ENCODE results near the gene SLC6A14.

SLC6A14 gene

DNA sequence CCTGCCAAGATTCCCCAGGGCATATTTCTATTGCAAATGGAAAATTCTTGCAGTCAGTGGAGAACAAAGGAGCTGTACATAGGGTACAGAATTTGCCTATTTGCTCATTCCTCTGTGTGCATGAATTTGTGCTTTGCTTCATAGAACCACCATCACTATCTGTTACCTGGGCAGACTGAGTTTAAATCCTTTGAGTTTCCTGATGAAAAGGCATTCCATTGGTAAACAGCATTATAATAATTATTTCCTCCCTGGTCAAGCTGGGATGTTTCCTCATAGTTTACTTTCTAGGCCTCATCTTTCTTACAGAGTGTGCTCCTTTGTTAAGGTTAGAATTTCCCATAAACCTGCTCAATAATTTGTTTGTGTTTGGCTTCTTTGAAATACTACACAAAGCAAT lies 809 bp upstream of the SLC6A14 start:
- Histone ChIP-seq H3K4ac (ENCODE audit: low read depth in 1 of 2, low read length in 2 of 2) (no peak overlapping the region), H3K23ac (ENCODE audit: low read length in 2 of 2) (no peak overlapping the region), H2AK5ac (ENCODE audit: low read length, severe bottlenecking) (no peak overlapping the region), H3K9me3 (ENCODE audit: control insufficient read depth, low read length) (no peaks in the 10 kb centered on the region), H4K91ac (ENCODE audit: low read length) (no peak overlapping the region), H2BK12ac (ENCODE audit: low read length in 2 of 2) (no peak overlapping the region), H3K36me3 (ENCODE audit: control insufficient read depth in 1 of 2, insufficient read depth in 2 of 2, low read depth in 1 of 2, low read length in 2 of 2) (no peaks in the 10 kb centered on the region), H3K18ac (ENCODE audit: low read depth in 1 of 2, low read length in 2 of 2) (no peak overlapping the region), H3K4me3 (ENCODE audit: insufficient read depth in 1 of 2, low read depth in 1 of 2, low read length in 2 of 2) (no peak overlapping the region), H3K27me3 (ENCODE audit: control insufficient read depth in 1 of 2, insufficient read depth in 1 of 2, low read length in 2 of 2) (peaks cover 0 to 3% of the 10 kb centered on the region in 2 experiments), H2AFZ (ENCODE audit: low read depth, low read length) (no peak overlapping the region), H3K4me2 (ENCODE audit: low read length, poor library complexity, severe bottlenecking) (no peak overlapping the region), H2BK15ac (ENCODE audit: low read depth, poor library complexity, severe bottlenecking) (no peak overlapping the region), H3K79me1 (replicated peaks; ENCODE audit: low read length, poor library complexity, severe bottlenecking) (no peaks in the 10 kb centered on the region), H3K4me1 (ENCODE audit: control insufficient read depth, insufficient read depth, low read depth, low read length) (no peaks in the 10 kb centered on the region), H3K27ac (ENCODE audit: low read length, poor library complexity, severe bottlenecking) (no peak overlapping the region), H2BK120ac (ENCODE audit: low read depth, low read length) (no peak overlapping the region), H2BK5ac (ENCODE audit: low read depth, low read length, poor library complexity, severe bottlenecking) (no peak overlapping the region), H3K14ac (ENCODE audit: low read length in 2 of 2) (no peak overlapping the region), H3K9ac (ENCODE audit: low read length) (no peak overlapping the region), H4K8ac (ENCODE audit: low read length) (no peak overlapping the region)
- no peak for DNase-seq

DNA sequence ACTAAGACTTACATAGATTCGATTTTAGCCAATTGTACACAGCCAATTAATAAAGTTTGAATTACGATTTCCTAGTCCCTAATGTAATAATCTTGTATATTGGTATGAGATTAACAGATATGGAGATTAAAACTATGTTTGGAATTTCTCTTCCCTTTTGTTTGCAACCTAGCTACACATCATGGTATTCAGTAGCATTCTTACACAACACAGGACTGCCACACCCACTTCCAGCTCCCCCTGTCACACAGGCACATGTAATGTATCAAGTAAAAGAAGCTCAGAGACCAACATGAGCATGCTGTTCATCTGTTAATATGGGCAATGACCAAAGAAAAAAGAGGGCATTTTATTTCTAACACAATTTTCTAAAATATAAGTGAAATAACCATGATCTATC lies 12.8 kb downstream of the SLC6A14 start:
- no peaks in the 10 kb centered on the region for H3K27me3 ChIP-seq (ENCODE audit: control insufficient read depth in 1 of 2, insufficient read depth in 1 of 2, low read length in 2 of 2)
- no peaks in the 10 kb centered on the region for H3K36me3 ChIP-seq (ENCODE audit: control insufficient read depth in 1 of 2, insufficient read depth in 2 of 2, low read depth in 1 of 2, low read length in 2 of 2)
- H2BK5ac ChIP-seq (ENCODE audit: low read depth, low read length, poor library complexity, severe bottlenecking), result no peak overlapping the region
- H2AFZ ChIP-seq (ENCODE audit: low read depth, low read length), result no peak overlapping the region
- H2AK5ac ChIP-seq (ENCODE audit: low read length, severe bottlenecking), result no peak overlapping the region
- H3K27ac ChIP-seq (ENCODE audit: low read length, poor library complexity, severe bottlenecking), result no peak overlapping the region
- no peak overlapping the region for H3K4me2 ChIP-seq (ENCODE audit: low read length, poor library complexity, severe bottlenecking)
- no peak overlapping the region for H4K8ac ChIP-seq (ENCODE audit: low read length)
- no peaks in the 10 kb centered on the region for H3K9me3 ChIP-seq (ENCODE audit: control insufficient read depth, low read length)
- no peak overlapping the region for H4K91ac ChIP-seq (ENCODE audit: low read length)
- H3K14ac ChIP-seq (ENCODE audit: low read length in 2 of 2), result no peak overlapping the region
- no peak overlapping the region for H2BK120ac ChIP-seq (ENCODE audit: low read depth, low read length)
- no peak overlapping the region for H3K4me3 ChIP-seq (ENCODE audit: insufficient read depth in 1 of 2, low read depth in 1 of 2, low read length in 2 of 2)
- H3K4me1 ChIP-seq (ENCODE audit: control insufficient read depth, insufficient read depth, low read depth, low read length), result no peaks in the 10 kb centered on the region
- H2BK15ac ChIP-seq (ENCODE audit: low read depth, poor library complexity, severe bottlenecking), result no peak overlapping the region
- no peak overlapping the region for H3K9ac ChIP-seq (ENCODE audit: low read length)
- H3K4ac ChIP-seq (ENCODE audit: low read depth in 1 of 2, low read length in 2 of 2), result no peak overlapping the region
- no CpG with 5 or more reads among the region's 2 CpGs for WGBS
- H2BK12ac ChIP-seq (ENCODE audit: low read length in 2 of 2), result no peak overlapping the region
- H3K23ac ChIP-seq (ENCODE audit: low read length in 2 of 2), result no peak overlapping the region
- no peak overlapping the region for H3K18ac ChIP-seq (ENCODE audit: low read depth in 1 of 2, low read length in 2 of 2)
- H3K79me1 ChIP-seq (replicated peaks; ENCODE audit: low read length, poor library complexity, severe bottlenecking), result no peaks in the 10 kb centered on the region
- DNase-seq, result no peak

DNA sequence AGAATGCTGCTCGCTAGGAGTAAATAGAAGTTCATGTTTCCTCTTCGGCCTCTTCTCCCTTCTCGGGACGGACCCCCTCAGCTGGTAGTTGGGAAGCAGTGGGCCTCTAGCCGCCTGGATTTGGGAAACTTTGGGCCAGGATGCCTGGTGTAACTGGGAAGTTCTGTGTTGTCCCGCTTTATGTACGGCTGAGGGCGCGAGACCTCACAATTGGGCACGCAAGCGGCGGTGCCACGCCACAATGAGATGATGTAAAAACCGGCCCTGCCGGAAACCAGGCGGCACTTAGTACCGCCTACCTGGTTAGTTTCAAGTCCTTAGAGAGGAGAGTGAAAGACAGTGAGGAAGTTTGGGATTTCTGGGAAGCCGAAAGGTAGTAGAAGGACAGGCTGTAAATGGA lies 26.4 kb downstream of the SLC6A14 start, which contains the start of gene CT83:
CT83 (minus strand) TSS at position 155 of the 400 bp plus-strand sequence; CDS start at position 35, 120 bp downstream.
- H3K9ac ChIP-seq (ENCODE audit: low read length), result no peak within 1 kb of the TSS
- no peaks in the 10 kb centered on the region for H3K79me1 ChIP-seq (replicated peaks; ENCODE audit: low read length, poor library complexity, severe bottlenecking)
- no peak within 1 kb of the TSS for H2BK12ac ChIP-seq (ENCODE audit: low read length in 2 of 2)
- no peaks in the 10 kb centered on the region for H3K9me3 ChIP-seq (ENCODE audit: control insufficient read depth, low read length)
- H3K23ac ChIP-seq (ENCODE audit: low read length in 2 of 2), result no peak within 1 kb of the TSS
- H3K36me3 ChIP-seq (ENCODE audit: control insufficient read depth in 1 of 2, insufficient read depth in 2 of 2, low read depth in 1 of 2, low read length in 2 of 2), result no peaks in the 10 kb centered on the region
- H3K27ac ChIP-seq (ENCODE audit: low read length, poor library complexity, severe bottlenecking), result no peak within 1 kb of the TSS
- H3K4me3 ChIP-seq (ENCODE audit: insufficient read depth in 1 of 2, low read depth in 1 of 2, low read length in 2 of 2), result no peak within 1 kb of the TSS
- WGBS, result 94% methylated on average over 17 of the region's 18 CpGs
- H2BK5ac ChIP-seq (ENCODE audit: low read depth, low read length, poor library complexity, severe bottlenecking), result no peak within 1 kb of the TSS
- H4K8ac ChIP-seq (ENCODE audit: low read length), result no peak within 1 kb of the TSS
- no peaks in the 10 kb centered on the region for H3K4me1 ChIP-seq (ENCODE audit: control insufficient read depth, insufficient read depth, low read depth, low read length)
- no peak within 1 kb of the TSS for H3K18ac ChIP-seq (ENCODE audit: low read depth in 1 of 2, low read length in 2 of 2)
- peaks cover 0 to 3% of the 10 kb centered on the region in 2 experiments for H3K27me3 ChIP-seq (ENCODE audit: control insufficient read depth in 1 of 2, insufficient read depth in 1 of 2, low read length in 2 of 2)
- H2AFZ ChIP-seq (ENCODE audit: low read depth, low read length), result no peak within 1 kb of the TSS
- no peak within 1 kb of the TSS for H4K91ac ChIP-seq (ENCODE audit: low read length)
- no peak within 1 kb of the TSS for H2BK120ac ChIP-seq (ENCODE audit: low read depth, low read length)
- H3K4ac ChIP-seq (ENCODE audit: low read depth in 1 of 2, low read length in 2 of 2), result no peak within 1 kb of the TSS
- DNase-seq, result no peak
- H3K14ac ChIP-seq (ENCODE audit: low read length in 2 of 2), result no peak within 1 kb of the TSS
- H2BK15ac ChIP-seq (ENCODE audit: low read depth, poor library complexity, severe bottlenecking), result no peak within 1 kb of the TSS
- no peak within 1 kb of the TSS for H3K4me2 ChIP-seq (ENCODE audit: low read length, poor library complexity, severe bottlenecking)
- no peak within 1 kb of the TSS for H2AK5ac ChIP-seq (ENCODE audit: low read length, severe bottlenecking)

DNA sequence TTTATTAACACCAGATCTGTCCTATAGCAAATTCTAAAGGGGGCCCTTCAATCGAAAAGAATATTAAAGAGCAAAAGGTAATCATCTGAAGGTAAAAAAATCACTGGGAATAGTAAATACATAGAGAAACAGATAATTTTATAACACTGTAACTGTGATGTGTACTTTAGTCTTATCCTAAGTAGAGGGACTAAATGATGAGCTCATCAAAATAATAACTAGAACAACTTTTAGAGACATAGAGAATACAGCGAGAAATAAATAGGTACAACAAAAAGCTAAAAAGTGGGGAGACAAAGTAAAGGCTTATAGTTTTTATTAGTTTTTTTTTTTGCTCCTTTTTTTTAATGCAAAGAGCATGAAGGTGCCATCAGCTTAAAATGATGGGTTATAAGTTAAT lies 43.7 kb downstream of the SLC6A14 start:
- Histone ChIP-seq H3K27ac (ENCODE audit: low read length, poor library complexity, severe bottlenecking) (no peak overlapping the region), H3K23ac (ENCODE audit: low read length in 2 of 2) (no peak overlapping the region), H2BK12ac (ENCODE audit: low read length in 2 of 2) (no peak overlapping the region), H2BK120ac (ENCODE audit: low read depth, low read length) (no peak overlapping the region), H2BK5ac (ENCODE audit: low read depth, low read length, poor library complexity, severe bottlenecking) (no peak overlapping the region), H3K79me1 (replicated peaks; ENCODE audit: low read length, poor library complexity, severe bottlenecking) (no peaks in the 10 kb centered on the region), H2AFZ (ENCODE audit: low read depth, low read length) (no peak overlapping the region), H3K18ac (ENCODE audit: low read depth in 1 of 2, low read length in 2 of 2) (no peak overlapping the region), H2AK5ac (ENCODE audit: low read length, severe bottlenecking) (no peak overlapping the region), H3K4me3 (ENCODE audit: insufficient read depth in 1 of 2, low read depth in 1 of 2, low read length in 2 of 2) (no peak overlapping the region), H4K91ac (ENCODE audit: low read length) (no peak overlapping the region), H3K36me3 (ENCODE audit: control insufficient read depth in 1 of 2, insufficient read depth in 2 of 2, low read depth in 1 of 2, low read length in 2 of 2) (no peaks in the 10 kb centered on the region), H3K14ac (ENCODE audit: low read length in 2 of 2) (no peak overlapping the region), H3K4me2 (ENCODE audit: low read length, poor library complexity, severe bottlenecking) (no peak overlapping the region), H3K4ac (ENCODE audit: low read depth in 1 of 2, low read length in 2 of 2) (no peak overlapping the region), H2BK15ac (ENCODE audit: low read depth, poor library complexity, severe bottlenecking) (no peak overlapping the region), H3K9me3 (ENCODE audit: control insufficient read depth, low read length) (no peaks in the 10 kb centered on the region), H4K8ac (ENCODE audit: low read length) (no peak overlapping the region), H3K27me3 (ENCODE audit: control insufficient read depth in 1 of 2, insufficient read depth in 1 of 2, low read length in 2 of 2) (no peaks in the 10 kb centered on the region), H3K9ac (ENCODE audit: low read length) (no peak overlapping the region), H3K4me1 (ENCODE audit: control insufficient read depth, insufficient read depth, low read depth, low read length) (no peaks in the 10 kb centered on the region)
- no peak for DNase-seq
- WGBS, result no CpG with 5 or more reads among the region's 2 CpGs

Data from mesenchymal stem cell (in vitro differentiated cells and primary cell).